HT1080 (cell line): Measurements from ENCODE around the gene TENM4. TPM values are rescaled to one million over a fixed set of nuclear protein-coding genes. Genes with fewer than 3 reads are reported as not detected.

ENCODE experiments used
- DNase-seq: peaks from one replicate; pipeline ENCODE4 v3.0.0-alpha.2; 2015; ENCODE audit warnings: low read depth
- total RNA-seq: library from RNA; depleted of rRNA; stranded (reverse); fragments of >200 nt; shearing (Covaris generic); gene quantifications from 2 replicates; pipeline ENCODE4 v1.2.3, GENCODE V29; 2014

The TENM4 gene
- total RNA-seq, 1 experiment from 2014 or later, result 33.5 TPM

DNA sequence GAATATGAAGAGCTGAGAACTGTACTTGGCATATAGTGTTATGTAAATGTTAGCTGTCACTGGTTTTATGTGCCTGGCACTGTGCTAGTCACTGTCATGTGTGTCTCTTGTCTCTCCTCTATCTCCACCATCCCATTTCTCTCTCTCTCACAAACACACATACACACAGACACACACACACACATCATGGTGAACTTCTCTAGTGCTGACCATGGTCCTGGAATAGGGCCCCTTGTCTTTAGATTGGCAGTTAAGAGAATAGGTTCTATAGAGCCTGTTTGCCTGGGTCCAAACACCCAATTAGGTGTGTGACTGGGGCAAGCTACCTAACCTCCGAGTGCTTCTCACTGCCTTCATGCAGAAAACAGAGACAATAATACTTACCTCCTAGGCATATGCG, 756.5 kb downstream of the TENM4 start:
- no peak for DNase-seq

DNA sequence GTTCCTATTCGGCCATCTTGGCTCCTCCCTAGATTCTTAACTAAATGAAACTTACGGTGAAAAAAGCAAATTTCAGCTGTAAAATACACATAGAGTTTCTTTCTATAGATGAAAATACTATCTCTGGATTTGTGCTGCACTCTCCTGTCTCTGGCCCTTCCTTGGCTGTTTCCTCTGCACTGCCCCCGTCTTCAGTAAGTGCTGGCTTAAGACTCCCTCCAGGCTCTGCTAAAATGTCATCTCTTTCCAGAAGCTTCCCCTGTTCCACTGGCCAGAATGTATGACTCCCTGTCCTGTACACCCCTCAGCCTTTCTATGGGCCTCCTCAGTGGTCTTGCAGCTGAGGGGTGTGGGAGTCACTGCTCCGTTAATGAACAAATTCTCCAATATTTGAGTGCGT, 757.1 kb downstream of the TENM4 start:
- no peak for DNase-seq

DNA sequence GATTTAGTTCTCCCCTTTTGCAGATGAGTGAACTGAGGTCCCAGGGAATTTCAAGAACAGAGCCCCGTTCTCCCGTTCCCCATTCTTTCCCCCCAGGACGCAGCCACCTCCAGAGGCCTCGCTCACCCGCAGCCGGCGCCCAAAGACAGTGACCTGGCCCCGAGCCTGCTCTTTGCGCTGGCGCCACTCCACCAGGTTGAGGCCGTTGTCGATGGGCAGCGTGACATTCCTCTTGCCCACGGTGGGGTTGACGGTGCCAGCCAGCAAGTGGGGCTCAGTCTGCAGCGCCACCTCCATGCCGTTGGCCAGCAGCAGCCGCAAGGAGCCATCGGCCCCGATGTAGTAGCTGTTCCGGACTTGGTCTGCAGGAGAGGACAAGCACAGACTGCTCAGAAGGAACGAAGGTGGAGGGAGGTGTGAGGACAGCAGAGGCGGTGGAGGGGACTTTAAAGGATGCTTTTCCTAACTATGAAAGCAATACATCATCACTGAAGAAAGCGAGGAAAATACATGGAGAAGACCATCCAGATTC, 764.7 kb downstream of the TENM4 start:
- no peak for DNase-seq

DNA sequence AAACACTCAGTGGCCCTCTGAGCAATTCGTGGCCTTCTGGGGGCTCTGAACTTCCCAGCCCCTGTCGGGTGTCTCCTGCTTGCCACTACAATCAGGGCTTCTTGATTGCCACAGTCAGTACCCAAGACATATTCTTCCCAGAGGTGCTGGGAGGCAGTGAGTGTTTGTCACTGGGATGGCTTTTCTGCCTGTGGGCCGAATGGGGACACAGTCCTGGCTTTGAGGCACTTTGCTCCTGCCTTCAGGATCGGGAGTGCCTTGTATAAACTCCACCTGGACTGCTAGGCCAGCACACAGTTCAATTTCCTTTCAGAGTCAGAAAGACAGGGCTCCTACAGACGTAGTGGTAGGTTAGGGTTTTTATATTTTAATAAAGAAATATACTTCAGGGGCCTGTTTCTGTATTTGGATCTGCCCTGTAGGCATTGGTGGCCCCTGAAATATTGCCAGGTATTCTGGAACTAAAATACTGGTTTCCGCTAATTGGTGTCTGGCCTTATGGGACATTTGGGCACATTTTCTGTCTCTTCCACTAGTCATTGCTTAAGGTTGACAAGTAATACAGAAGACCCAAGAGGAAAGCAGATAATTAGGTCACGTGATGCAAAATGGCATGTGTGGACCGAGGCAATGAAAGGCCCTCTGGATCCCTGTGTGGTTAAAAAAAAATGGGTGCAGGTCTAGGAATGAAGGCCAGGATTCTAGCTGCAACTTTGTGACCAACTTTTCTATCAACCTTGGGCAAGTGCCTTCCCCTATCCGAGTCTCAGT, 767.8 kb downstream of the TENM4 start:
- no peak for DNase-seq

DNA sequence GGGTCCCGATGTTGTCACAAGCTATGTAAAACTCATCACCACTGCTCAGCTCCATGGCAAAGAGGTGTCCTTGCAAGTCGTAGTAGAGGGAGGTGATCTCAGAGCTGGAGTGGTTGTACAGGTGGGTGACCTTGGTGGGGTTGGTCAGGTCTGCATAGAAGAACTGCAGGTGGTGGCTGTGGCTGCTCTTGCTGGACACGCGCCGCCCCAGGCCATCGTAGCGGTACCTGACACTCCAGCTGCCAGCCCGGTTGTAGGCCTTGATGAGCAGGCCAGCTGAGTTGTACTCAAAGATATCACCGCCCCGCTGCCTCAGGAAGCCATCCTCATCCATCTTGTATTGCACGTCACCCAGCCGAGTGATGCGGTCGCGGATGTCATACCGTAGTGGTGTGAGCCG, 771.6 kb downstream of the TENM4 start:
- no peak for DNase-seq

DNA sequence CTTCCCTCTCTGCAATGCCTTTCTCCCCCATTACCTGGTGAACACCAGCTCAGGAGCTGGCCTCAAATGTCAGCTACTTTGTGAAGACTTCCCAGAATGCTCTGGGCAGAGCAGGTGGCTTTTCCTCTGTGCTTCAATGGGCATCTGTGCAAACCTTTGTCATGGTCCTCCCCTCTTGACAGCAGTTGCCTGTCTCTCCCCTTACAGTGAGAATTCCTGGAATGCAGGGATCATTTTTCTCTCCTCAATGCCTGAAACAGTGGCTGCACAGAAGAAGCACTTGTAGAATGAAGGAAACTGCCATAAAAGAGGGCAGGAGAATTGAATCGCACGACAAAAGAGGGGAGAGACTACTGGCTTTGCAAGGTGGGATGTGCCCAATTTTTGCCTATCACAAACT, 773.4 kb downstream of the TENM4 start:
- no peak for DNase-seq

DNA sequence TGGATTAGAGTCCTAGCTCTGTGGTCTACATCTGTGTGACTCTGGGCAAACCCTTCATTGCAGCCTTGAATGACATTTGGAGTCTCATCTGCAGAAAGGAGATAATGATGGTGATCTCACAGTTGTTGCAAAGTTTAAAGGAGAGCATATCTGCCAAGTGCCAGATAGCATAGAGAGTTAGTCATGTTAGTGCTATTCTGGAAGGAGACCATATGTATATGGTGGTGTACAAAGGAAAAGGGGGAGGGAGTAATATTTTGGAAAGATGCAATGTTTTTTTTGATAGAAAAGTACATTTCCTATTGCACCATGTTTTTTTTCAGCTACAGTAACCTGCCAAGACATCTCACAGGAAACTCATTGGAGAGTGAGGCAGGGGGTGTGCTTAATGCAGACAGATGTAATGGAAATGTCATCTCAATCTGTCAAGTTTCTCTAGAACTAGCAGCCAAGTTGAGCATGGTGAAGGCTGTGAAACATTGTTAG, 774.1 kb downstream of the TENM4 start:
- DNase-seq, result no peak

DNA sequence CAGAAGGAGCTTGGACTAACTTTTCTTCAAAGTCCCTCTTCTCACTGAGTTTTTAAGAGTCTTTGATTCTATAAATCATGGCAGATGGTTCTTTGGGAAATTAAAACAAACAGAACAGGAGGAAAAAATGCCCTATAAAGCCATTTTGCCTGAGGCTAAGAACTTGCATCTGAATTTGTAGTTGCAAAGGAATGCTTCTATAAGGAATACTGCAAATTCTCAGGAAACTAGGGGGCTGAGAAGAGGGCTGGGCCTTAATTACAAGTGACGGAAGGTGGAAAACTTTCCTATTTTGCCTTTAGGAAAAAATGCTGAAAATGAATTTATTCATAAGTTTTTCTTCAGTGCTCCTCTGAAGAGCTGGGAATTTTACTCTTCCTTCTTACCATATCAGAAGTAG, 776.2 kb downstream of the TENM4 start:
- DNase-seq, result no peak

DNA sequence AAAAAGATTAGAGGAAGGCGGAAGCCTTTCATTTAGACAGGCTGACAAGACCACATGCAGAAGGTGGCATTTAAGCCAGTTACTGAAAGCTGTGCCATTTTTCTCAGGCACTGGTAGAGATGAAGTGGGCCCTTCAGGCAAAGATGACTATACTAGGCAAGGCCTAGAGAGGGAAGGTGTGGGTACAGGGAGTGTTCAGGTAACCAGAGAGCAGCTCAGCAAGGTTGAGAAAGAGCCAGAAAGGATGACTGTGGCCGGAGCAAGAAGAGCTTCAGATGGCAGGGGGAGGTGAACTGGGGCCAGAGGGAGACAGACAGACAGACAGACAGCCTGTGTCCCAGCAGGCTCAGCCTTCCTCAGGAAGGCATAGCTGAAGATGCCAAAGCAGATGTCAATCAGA, 778.0 kb downstream of the TENM4 start:
- no peak for DNase-seq

DNA sequence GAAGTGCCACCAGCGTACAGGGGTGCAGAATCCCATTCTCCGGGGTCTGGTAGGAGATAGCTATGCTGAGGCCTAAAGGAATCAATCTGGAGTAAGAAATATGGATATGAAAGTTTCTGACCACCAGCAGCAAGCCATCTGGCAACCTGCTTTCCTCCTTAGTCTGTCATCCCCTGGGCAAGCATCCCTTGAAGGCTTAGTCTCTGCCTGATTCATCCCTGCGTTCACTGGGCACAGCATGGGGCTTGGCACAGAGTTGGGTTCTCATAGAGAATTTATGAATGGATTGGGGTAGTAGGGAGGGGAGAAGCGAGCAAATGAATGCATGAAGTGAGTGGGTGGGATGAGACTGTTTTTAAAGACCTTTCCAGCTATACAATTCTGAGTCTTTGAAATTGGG, 780.4 kb downstream of the TENM4 start:
- DNase-seq, result no peak

DNA sequence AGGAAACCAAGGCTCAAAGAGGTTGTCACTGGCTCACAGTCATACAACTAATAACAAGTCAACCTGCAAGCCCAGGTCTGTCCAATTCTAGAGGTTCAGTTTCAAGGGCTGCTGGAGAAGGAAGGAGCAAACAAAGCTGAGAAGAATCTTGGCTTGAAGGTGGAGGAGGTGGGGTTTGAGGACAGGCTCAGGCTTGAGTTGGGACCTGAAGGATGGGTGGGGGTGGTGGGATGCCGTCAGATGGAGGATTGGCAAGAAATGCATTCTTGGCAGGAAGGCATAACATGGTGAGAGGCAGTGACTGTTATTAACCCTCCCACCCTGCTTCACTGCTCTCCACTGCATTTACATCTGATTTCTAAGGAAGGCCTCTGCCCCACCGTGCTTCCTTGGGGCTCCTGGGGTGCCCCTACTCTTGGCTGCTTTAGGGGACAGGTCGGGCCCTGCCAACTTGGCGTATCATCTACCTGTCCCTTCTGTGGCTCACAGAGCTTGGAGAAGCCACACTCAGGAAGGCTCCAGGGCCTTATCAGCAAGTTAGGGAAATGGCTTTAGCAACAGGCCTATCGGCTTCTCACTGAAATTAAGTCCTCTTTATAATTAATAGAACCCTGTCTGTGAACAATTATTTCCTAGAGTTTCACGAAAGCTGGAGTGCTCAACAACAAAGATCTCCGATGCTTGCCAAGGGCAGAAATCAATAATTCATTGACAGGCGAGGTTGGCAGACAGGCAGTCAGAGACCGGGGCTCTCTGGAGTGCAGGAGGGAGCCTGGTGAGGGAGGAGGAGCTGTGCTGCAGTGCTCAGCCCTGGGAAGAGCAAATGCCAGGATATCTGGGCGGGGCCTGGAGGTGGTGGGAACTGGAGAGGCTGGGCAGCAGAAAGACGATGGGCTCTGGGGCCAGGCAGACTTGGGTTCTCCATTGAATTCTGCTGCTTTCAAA, 781.2 kb downstream of the TENM4 start:
- DNase-seq, result no peak

DNA sequence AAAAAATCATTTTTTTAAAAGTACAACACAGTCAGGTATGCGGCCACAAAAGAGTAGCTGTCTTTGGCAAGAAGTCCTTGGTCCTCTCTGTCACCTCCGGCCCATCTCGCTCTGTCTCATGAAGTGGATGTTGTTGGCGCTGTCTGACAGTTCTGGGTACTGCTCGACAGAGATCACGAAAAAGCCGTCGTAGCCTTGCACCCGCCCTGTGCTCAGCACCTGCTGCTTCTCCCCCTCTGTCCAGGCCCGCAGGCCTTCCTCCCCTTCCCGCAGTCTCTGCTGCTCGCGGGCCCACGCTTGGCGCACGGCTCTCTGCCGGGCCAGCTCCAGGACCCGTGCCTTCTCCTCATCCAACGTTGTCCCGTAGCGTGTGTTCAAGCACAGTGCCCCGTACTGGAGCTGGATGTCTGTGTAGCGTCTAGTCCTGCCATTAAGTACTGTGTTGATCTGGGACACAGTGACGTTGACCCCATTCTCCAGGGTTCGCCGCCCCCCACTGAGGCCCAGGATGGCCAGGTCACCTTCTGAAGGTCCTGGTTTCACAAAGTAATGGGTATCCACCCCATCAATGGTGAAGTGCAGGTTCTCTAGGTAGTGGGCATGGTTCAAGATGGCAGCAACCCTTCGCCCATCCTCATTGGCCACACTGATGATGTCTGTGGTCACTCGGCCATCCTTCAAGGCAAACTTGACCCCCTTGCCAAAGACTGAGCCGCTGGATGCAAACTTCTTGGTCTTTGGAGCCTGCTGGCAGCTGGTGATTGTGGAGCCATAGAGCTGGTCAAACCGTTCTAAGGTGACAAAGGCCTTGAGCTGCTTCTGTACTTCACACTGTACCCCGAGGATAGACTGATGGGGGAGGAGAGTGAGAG, 782.6 kb downstream of the TENM4 start:
- no peak for DNase-seq

DNA sequence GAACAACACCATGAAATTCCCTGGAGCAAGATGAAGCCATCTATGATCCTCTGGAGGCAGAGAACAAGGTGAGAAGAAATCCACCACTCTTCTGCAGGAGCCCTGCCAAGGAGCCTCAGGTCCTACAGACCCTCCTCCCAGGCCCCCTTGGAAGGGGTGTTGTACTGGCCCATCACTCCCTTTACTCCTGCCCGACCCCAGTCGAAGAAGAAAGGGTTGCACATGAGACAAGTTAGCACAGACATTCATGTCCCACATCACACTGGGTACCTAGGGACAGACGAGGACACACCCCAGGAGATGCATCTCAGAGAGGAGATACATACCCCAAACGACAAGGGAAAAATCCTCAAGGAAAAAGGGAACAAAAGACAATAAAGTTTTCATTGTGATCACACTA, 783.4 kb downstream of the TENM4 start:
- DNase-seq, result no peak

DNA sequence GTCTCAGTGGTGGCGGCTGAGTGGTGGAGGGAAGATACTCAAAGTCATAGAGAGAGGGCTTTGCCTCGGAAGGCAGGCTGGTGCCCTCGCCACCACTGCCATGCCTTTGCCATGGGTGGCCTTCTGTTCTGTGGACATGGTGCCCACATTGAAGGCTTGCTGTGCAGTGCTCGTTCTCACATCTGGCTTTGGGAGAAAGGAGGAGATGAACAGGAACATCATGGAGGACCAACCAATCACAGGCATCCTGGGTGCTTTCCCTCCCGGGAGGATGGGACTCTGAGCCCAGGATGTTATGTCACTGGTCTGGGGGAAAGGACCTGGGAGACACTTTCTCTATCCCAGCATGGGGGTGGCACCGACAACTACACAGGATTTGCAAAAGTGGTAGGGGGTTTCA, 783.8 kb downstream of the TENM4 start:
- no peak for DNase-seq

DNA sequence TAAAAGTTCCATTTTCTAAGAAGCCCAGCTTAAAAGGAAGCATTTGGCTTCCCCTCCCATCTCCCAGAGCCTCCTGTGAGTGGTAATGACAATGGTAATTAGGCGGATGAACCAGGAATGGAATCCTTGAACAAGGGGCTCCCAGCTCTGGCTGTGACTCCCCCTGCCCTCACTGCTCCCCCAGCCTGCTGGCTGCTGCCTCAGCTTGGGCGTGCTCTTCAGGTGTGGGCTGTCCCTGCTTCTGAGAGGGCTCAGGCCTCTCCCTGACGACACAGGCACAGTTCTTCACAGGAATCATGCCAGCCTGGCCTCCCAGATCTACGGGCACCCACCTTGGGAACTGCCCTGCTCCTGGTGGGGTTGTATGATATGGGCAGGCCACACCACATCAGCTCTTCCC, 784.5 kb downstream of the TENM4 start:
- DNase-seq, result no peak

DNA sequence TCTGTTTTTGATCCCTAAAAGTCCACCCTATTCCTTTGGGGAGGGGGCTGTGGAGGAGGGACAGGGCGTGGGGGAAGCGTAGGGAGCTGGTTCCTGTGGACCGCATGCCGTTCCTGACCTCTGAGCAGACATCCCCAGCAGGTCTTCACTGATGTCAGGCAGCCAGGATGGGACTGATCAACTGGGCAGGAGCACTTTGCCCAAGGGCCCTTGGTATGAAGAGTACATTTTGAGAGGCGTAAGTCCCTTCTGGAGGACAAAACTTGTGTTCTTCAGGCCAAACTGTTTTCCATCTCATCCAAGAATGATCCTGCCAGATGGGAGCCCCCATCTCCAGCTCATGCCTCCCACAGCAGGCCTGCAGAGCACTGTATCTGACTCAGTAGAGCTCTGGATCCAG, 785.3 kb downstream of the TENM4 start:
- DNase-seq, result no peak

DNA sequence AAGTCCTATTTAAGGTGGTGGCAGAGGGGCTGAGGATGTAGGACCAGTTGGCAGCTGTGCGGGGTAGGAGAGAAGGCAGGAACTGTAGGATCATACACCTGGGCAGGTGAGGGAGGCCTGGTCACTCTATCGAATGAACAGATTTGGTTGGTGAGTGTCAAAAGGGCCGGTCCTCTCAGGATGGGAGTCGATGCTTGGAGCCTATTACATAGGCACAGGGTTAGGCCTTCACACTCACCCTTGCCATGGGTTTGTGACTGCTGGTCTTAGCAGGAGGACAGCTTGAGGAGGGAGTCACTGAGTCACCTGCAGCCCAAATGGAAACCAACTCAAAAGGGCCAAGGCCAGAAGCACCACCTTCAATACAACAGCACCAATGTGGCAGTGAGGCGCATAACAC, 786.0 kb downstream of the TENM4 start:
- DNase-seq, result no peak

DNA sequence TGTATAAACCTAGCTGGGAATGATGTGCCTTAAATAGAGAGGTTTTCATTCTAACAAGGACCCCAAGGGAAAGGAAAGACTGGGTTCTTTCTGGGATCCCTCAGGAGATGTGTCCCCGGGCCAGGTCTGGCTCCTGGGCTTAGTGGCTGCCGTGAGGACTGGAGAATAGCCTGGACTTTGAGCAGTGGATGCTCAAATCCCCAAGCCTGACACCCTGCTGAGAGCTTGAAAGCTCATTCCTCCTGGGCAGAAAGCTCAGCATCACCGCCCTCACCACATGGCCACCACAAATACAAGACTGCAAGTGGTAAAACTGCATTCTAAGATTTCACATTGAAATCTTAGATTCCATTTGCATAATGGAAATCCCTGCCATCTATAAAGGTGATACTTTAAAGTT, 786.8 kb downstream of the TENM4 start:
- no peak for DNase-seq

DNA sequence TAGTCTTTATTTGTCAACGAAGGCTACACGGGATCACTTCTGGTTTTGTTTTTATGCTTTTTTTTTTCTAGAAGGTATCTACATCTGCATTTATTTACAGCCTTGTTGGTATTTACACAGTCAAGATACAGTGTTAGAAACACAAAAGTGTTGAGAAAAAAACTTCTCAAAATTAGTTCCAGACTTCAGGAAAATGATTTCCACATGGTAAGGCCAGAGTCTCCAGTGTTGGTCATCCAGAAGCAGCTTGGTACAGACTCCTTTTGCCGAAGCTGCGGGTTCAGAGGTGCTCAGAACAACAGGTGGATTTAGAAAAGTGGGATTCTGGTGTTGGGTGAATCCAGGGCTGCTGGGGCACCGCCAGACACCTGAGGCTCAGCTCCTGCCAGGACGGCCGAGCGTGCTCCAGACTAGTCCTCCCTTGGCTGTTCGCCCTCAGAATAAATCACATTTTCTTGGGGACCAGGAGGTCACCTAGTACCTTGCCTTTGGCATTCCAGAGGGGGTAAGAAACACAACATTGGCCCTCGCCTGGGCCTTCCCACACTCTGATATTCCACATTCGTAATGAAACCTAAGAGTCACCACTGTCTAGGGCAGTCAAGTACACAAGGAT, 787.4 kb downstream of the TENM4 start:
- DNase-seq, result no peak

DNA sequence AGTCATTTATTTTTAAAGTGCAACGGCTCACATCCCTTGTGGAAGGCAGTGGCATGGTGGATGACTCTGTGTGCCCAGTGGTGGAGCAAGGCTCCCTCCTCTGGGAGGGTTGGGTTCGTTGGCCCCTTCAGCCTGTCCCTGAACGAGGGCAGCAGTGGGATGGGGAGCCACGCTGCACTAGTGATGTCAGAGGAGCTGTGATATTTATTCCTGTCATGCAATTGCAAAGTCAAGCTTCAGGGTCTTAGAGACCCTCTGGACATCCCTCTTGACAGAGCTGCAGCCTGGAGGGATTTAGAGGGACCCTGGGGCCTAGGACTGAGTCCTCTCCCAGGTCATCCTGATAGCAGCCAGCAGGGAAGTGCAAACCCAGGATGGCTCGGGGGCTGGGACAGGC, 788.0 kb downstream of the TENM4 start:
- no peak for DNase-seq
